HG03175 (cell line): Measurements from ENCODE around the gene KIAA0930.

Experiments
- ATAC-seq: cut with Tn5 transposase; IDR thresholded peaks from one replicate; pipeline ENCODE4 v1.9.1; 2021; ENCODE audit warnings: mild to moderate bottlenecking, moderate library complexity; ENCODE audit not compliant: unreplicated experiment

Gene KIAA0930

DNA sequence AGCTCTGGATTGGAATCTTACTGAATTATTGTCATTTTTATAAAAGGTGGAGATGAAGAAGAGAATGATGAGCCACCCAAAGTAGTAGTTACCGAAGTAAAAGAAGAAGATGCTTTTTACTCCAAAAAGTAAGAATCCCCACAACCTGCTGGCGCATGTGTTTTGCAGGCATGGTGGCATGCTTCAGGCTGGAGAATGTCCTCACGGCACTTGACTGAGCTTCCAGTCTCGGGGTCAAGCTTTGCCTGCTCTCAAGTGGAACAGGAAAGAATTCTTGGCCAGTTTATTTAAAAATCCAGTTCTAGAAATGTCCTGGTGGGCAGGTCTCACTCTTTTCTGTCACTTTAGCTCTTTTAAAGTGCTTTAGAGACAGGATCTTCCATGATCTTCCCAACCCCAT is 59.5 kb downstream of the KIAA0930 start:
- no peak for ATAC-seq

DNA sequence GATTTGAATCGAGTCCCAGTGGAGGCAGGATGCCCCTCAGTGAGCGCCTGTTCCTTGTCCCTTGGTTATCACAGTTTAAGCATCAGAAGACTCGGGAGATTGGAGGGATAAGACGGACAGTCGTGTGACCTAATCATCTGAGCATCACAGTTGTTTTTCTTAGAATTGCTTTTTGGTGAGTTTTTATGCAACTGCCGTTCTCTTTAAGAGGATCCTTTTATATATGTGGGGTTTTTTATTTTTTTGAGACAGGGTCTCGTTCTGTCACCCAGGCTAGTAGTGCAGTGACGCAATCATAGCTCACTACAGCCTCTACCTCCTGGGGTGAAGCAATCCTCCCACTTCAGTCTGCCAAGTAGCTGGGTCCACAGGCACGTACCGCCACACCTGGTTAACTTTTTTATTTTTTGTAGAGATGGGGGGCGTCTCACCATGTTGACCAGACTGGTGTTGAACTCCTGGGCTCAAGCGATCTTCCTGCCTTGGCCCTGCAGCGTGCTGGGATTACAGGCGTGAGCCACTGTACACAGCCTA is 60.5 kb downstream of the KIAA0930 start:
- no peak for ATAC-seq

GRCh38 chr22:45179276-45180049 is 61.2 kb downstream of the KIAA0930 start:
- ATAC-seq = no peak

DNA sequence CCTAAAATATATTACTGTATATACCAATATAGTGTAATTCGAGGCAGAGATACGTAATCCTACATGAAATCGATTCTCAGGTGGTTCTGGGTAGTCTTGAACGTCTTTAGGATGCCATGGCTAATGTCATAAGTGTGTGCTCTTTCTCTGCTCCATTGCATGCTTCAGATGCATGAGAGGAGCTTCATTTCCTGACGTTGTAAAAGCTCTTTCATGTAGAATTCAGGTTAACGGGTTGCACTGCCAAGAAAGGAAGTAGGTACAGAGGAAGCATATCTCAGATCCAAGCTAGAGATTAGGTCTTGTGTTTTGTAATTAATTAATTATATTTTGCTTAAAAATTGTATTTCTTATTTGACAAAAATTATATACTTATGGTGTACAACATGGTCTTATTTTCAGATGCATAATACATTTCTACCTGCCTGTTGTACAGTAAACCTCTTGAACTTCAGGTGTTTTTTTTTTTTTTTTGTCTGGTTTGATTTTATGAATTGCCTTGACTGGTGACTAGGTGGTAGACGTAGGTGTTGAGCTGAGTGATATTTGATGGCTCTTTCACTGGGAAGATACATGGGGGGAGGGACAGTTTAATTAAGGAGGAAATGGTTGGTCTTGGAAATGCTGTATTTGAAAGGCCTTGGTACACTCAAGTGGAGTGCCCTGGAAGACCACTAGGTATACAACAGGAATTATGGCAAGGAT is 67.7 kb downstream of the KIAA0930 start:
- ATAC-seq = no peak

DNA sequence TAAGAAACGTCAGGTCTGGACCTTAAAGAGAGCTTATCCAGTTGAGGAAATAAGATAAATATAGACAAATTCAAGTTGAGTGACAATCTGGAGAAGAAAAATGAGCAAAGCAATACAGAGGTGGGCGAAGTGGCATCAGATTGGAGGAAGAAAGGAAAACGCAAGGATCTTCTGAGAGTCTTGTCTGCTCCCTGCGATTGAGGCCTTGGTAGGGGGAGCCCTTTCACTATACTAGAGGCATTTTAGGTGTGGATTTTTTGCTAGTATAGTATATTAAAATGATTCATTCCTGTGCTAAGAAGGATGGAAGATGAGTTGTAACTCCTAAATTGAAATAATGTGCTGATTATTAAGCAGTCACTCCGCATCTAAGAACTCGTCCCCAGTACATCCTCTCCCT is 68.9 kb downstream of the KIAA0930 start:
- no peak for ATAC-seq

DNA sequence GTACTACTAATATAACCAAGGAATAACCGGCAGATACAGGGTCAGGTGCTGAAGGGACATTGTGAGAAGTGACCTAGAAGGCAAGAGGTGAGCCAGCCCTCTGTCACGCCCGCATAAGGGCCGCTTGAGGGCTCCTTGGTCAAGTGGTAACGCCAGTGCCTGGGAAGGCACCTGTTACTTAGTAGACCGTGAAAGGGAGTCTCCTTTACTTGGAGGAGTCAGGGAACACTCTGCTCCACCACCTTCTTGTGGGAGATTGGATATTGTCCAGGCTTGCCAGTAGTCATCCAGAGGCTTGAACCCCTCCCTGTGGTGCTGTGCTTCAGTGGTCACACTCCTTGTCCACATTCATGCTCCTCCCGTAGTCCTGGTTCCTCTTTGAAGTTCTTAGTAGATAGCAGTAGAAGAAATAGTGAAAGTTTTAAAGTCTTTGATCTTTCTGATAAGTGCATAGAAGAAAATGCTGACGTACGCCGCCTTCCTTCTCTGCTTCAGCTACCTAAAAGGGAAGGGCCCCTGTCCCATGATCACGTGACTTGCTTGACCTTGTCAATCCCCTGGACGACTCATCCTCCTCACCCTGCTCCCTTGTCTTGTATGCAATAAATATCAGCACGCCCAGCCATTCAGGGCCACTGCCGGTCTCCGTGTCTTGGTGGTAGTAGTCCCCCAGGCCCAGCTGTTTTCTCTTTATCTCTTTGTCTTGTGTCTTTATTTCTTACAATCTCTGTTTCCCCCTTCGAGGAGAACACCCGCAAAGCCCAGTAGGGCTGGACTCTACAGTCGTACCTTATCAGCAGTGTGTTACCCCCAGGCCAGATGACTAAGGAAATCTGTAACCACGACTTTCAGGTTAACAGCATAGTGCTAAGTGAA is 70.9 kb downstream of the KIAA0930 start:
- ATAC-seq = no peak

DNA sequence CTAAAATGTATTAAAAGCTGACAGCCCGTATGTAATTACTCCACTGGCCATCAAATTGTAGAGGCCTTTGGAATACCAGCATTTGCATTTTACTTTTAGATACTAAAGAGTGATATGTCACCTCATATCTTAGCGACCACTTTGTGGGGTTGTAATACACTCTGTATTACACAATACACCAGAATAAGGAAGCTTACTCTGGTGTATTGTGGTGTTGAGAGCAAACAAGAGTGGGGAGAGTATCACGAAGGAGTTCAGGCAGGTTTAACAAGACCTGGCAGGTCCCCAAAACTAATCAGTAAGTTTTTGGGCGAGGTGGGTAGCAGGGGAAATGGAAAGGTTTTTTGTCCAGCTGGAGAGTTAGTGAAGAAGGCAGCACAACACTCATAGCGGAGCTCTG is 73.8 kb downstream of the KIAA0930 start:
- no peak for ATAC-seq

GRCh38 chr22:45164270-45165088 is 76.2 kb downstream of the KIAA0930 start:
- peak; percentile 26 for ATAC-seq

GRCh38 chr22:45163451-45164269 is 77.0 kb downstream of the KIAA0930 start, which contains the start of gene NUP50:
Gene NUP50 (plus strand): TSS chr22:45163925. CDS start chr22:45168178, 4,253 bp downstream.
- ATAC-seq = peak; percentile 87

DNA sequence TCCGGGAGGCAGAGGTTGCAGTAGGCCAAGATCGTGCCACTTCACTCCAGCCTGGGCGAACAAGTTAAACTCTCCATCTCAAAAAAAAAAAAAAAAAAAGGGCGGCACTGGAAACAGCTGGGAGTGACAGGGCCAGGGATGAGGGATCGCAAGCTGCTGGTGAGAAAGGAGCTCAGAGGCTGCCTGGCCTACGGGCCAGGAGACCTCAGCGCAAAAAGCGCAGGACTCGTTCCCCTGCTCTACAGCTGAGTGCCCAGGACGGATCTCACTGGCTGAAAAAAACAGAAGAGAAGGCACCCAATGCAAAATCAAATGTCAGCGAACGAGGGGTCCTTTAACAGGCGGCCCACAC is 77.6 kb downstream of the KIAA0930 start:
- no peak for ATAC-seq

DNA sequence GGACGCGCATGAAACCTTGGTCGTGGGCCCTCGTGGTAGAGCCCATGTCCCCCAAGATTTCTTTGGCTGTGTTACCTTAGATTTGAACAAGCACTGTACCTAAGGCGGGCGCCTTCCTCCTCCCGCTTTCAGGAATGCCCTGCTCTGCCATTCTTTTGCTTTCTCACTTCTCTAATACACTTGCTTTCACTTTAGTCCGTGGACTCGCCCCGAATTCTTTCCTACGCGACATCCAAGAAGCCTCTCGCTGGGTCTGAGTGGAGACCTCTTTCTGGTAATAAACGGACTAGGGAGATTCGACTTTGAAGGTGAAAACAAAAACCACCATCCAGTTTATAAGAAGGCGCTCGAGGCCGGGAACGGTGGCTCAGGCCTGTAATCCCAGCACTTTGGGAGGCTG is 78.2 kb downstream of the KIAA0930 start:
- no peak for ATAC-seq

DNA sequence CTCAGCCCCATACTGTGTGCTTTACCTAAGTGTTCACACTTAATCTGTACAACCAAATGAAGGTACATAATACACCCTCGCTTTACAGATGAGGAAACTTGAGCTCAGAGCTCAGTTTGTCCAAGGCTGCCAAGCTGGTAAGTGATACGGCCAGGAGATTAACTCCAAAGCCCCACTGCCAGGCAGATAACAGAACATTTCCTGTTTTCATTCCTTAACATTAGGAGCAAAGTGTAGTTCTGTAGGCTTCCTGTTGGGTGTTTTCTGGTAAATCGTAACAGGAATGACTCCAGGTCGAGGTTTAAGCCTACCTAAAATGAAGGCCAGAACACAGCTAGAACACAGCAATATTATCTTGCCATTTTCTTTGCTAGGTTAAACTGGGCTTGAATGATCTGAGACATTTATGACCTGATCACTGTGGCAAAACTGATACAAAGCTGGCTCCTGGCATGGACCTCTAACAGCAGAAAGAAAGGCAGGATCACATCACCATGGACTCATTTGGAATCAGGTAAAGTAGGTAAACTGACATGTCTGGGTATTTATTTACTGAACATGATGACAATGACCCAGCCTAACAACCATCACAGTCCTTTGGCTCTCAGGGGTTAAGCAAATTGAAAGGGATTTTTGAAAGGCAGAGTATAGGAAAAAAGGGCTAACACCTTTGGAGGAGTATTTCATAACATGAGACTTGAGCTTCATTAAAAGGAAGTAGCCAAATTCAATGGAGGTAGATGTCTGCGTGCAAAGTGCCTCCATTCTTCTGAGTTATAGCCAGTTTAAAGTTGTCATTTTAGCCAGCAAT is 80.8 kb downstream of the KIAA0930 start:
- no peak for ATAC-seq

GRCh38 chr22:45157907-45158306 is 82.8 kb downstream of the KIAA0930 start:
- ATAC-seq = no peak

- ATAC-seq = no peak
Observed at GRCh38 chr22:45155050-45155840, 85.4 kb downstream of the KIAA0930 start.

GRCh38 chr22:45154383-45154782 is 86.3 kb downstream of the KIAA0930 start:
- no peak for ATAC-seq

DNA sequence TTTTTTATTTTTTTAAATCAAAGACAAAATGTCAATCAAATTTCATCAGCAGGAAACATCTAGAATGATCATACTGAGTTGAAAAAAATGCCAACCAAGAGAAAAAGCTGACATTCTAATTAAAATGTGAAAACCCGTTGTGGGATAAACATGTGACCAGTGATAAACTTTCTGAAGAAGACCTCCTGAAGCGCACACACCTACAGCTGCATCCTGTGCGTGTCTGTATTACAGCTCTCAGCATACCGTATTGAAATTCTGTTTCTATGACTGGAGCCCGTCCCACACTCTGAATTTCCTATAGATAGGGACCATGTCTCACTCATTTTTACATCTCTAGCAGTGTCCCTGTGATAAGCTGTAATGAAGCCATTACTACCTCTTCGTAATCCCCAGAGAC is 89.2 kb downstream of the KIAA0930 start:
- ATAC-seq = no peak

GRCh38 chr22:45150139-45150538 is 90.6 kb downstream of the KIAA0930 start:
- ATAC-seq = no peak

DNA sequence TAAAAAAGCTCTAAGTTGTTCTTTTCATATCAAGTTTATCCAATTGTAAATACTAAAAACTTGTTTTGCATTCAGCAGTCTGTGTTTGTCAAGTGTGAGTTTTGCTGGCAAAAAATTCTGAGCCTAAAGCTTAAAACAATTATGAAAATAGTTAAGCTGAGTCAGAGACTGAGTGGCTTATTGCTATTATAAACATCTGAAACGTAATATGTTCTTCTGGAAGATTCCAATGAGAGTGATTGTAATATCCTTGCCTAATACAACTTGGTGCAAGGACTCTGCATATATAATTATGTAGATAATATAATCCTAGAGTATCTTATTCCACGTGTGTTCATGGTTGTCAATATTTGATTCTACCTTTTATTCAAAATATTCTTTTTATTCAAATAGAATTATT is 91.0 kb downstream of the KIAA0930 start:
- ATAC-seq = no peak
